Mucosa of stomach (tissue), 1 donor: ENCODE measurements around the gene SMAD6.
A peak's percentile ranks its signal among the peaks of the same experiment; 100 is the strongest.

ENCODE experiments used
- H3K27me3 ChIP-seq: one replicate; pipeline ENCODE4 v1.7.0; 2013; ENCODE audit warnings: mild to moderate bottlenecking, low read length; ENCODE audit not compliant: control insufficient read depth, insufficient read depth
- H3K36me3 ChIP-seq: one replicate; pipeline ENCODE4 v1.7.0; 2013; ENCODE audit warnings: low read length; ENCODE audit not compliant: control insufficient read depth, insufficient read depth
- H3K4me1 ChIP-seq: one replicate; pipeline ENCODE4 v1.7.0; 2013; ENCODE audit warnings: mild to moderate bottlenecking, low read length; ENCODE audit not compliant: control insufficient read depth, insufficient read depth
- H3K4me3 ChIP-seq: one replicate; pipeline ENCODE4 v1.7.0; 2013; ENCODE audit warnings: low read length
- H3K9ac ChIP-seq: one replicate; pipeline ENCODE4 v1.7.0; 2013; ENCODE audit warnings: mild to moderate bottlenecking, low read length, moderate library complexity
- H3K9me3 ChIP-seq: one replicate; pipeline ENCODE4 v1.7.0; 2013; ENCODE audit warnings: mild to moderate bottlenecking, low read length, moderate library complexity; ENCODE audit not compliant: control insufficient read depth
- donor health status: Pancreatic carcinoma.

SMAD6 gene

GRCh38 chr15:66742286-66742685 is 40.2 kb downstream of the SMAD6 start:
- peaks cover 27% of the 10 kb centered on the region for H3K4me1 ChIP-seq
- no peak overlapping the region for H3K4me3 ChIP-seq
- no peak overlapping the region for H3K9ac ChIP-seq
- H3K9me3 ChIP-seq, result no peaks in the 10 kb centered on the region
- H3K36me3 ChIP-seq, result no peaks in the 10 kb centered on the region
- no peaks in the 10 kb centered on the region for H3K27me3 ChIP-seq

GRCh38 chr15:66743204-66743603 is 41.2 kb downstream of the SMAD6 start:
- Histone ChIP-seq H3K27me3 (no peaks in the 10 kb centered on the region), H3K9me3 (no peaks in the 10 kb centered on the region), H3K4me1 (peaks cover 32% of the 10 kb centered on the region), H3K4me3 (no peak overlapping the region), H3K36me3 (no peaks in the 10 kb centered on the region), H3K9ac (no peak overlapping the region)

GRCh38 chr15:66743703-66744536 is 41.9 kb downstream of the SMAD6 start:
- H3K36me3 ChIP-seq, result no peaks in the 10 kb centered on the region
- peak overlapping the region; percentile 31 for H3K9ac ChIP-seq
- no peaks in the 10 kb centered on the region for H3K9me3 ChIP-seq
- H3K4me1 ChIP-seq, result peaks cover 39% of the 10 kb centered on the region
- no peak overlapping the region for H3K4me3 ChIP-seq
- H3K27me3 ChIP-seq, result no peaks in the 10 kb centered on the region

GRCh38 chr15:66744610-66745279 is 42.7 kb downstream of the SMAD6 start:
- Histone ChIP-seq H3K4me3 (no peak overlapping the region), H3K9ac (peak overlapping the region; percentile 31), H3K9me3 (no peaks in the 10 kb centered on the region), H3K4me1 (peaks cover 41% of the 10 kb centered on the region), H3K27me3 (no peaks in the 10 kb centered on the region), H3K36me3 (no peaks in the 10 kb centered on the region)

GRCh38 chr15:66745530-66746230 is 43.6 kb downstream of the SMAD6 start:
- H3K9me3 ChIP-seq, result no peaks in the 10 kb centered on the region
- H3K4me3 ChIP-seq, result no peak overlapping the region
- H3K27me3 ChIP-seq, result no peaks in the 10 kb centered on the region
- H3K4me1 ChIP-seq, result peaks cover 44% of the 10 kb centered on the region
- no peak overlapping the region for H3K9ac ChIP-seq
- no peaks in the 10 kb centered on the region for H3K36me3 ChIP-seq

GRCh38 chr15:66746231-66746605 is 44.2 kb downstream of the SMAD6 start:
- Histone ChIP-seq H3K9me3 (no peaks in the 10 kb centered on the region), H3K4me1 (peaks cover 44% of the 10 kb centered on the region), H3K36me3 (no peaks in the 10 kb centered on the region), H3K4me3 (no peak overlapping the region), H3K9ac (no peak overlapping the region), H3K27me3 (no peaks in the 10 kb centered on the region)

GRCh38 chr15:66747223-66747622 is 45.2 kb downstream of the SMAD6 start:
- H3K4me1 ChIP-seq, result peaks cover 50% of the 10 kb centered on the region
- H3K4me3 ChIP-seq, result no peak overlapping the region
- H3K9me3 ChIP-seq, result no peaks in the 10 kb centered on the region
- no peak overlapping the region for H3K9ac ChIP-seq
- no peaks in the 10 kb centered on the region for H3K27me3 ChIP-seq
- no peaks in the 10 kb centered on the region for H3K36me3 ChIP-seq

- Histone ChIP-seq H3K4me1 (peaks cover 50% of the 10 kb centered on the region), H3K4me3 (no peak overlapping the region), H3K27me3 (no peaks in the 10 kb centered on the region), H3K36me3 (no peaks in the 10 kb centered on the region), H3K9me3 (no peaks in the 10 kb centered on the region), H3K9ac (no peak overlapping the region)
Observed at GRCh38 chr15:66747886-66748707, 46.1 kb downstream of the SMAD6 start.

GRCh38 chr15:66748708-66749035 is 46.6 kb downstream of the SMAD6 start:
- Histone ChIP-seq H3K4me1 (peaks cover 49% of the 10 kb centered on the region), H3K27me3 (no peaks in the 10 kb centered on the region), H3K9ac (no peak overlapping the region), H3K9me3 (no peaks in the 10 kb centered on the region), H3K36me3 (no peaks in the 10 kb centered on the region), H3K4me3 (no peak overlapping the region)

- Histone ChIP-seq H3K9ac (no peak overlapping the region), H3K36me3 (no peaks in the 10 kb centered on the region), H3K27me3 (no peaks in the 10 kb centered on the region), H3K9me3 (no peaks in the 10 kb centered on the region), H3K4me3 (no peak overlapping the region), H3K4me1 (peaks cover 36% of the 10 kb centered on the region)
Observed at GRCh38 chr15:66749841-66750575, 48.0 kb downstream of the SMAD6 start.

GRCh38 chr15:66750609-66751008 is 48.6 kb downstream of the SMAD6 start:
- Histone ChIP-seq H3K27me3 (no peaks in the 10 kb centered on the region), H3K36me3 (no peaks in the 10 kb centered on the region), H3K9me3 (no peaks in the 10 kb centered on the region), H3K9ac (no peak overlapping the region), H3K4me3 (no peak overlapping the region), H3K4me1 (peaks cover 32% of the 10 kb centered on the region)
